Measurements from ENCODE around the gene ARMC9.

Gene ARMC9

DNA sequence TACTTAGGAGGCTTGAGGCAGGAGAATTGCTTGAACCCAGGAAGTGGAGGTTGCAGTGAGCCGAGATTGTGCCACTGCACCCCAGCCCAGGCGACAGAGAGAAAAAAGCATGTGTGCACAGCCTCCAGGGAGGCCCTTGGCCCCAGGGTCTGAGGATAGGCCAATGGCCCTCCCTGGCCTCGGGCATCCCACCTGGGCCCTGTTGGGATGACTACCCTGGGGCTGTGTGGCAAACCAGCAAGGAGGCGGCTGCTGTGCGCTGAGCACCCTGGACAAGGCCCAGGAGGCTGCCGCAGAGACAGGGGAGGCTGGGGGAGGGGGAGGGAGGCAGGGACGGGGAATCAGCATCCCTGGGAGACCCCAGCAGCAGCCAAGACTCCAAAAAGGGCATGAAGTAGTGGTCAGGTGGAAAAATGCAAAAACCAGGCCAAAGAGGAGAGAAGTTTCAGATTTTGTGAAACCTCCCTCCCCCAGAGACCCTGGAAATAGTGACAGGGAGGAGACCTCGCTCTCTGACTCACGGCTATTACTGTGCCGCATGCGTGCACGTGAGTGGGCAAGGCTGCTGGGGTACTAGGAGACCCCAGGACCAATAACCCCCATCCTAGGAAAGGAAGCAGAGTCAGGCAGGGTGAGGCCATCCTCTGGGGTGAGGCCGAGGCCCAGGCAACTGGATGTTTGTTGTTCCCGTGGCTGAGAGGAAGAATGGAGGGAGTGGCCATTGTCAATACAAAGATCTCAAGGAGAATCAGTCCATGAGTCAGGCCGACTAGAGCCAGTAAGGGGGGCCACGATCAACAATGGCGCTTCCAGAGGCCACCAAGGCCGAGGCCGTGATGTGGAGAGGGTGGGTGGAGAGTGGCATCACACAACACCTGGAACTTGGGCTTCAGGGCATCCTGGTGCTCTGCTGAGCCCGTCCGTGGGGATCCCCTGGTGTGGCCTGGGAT is 181.1 kb downstream of the ARMC9 start:
- DNase-seq (ENCODE audit: low read depth in 3 of 3, low spot score in 1 of 3): no peak

DNA sequence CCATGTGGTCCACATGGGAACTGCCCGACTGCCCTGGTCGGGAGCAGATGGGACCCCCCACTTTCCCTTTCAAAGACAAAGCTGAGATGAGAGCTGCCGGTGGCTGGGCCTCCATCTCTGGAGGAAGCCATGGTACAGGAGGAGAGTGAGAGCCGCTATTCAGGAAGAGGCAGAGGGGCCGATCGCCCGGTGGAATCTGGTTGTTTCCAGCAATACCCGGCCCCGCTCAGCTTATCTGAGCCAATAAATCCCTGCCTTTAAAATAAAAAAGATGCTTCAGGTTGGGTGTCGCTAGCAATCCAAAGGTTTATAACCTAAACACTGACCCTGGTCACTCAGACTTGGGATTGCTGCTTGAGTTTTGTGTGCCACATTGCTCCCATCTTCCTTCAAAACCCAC is 181.9 kb downstream of the ARMC9 start:
- DNase-seq (ENCODE audit: low read depth in 3 of 3, low spot score in 1 of 3): no peak

DNA sequence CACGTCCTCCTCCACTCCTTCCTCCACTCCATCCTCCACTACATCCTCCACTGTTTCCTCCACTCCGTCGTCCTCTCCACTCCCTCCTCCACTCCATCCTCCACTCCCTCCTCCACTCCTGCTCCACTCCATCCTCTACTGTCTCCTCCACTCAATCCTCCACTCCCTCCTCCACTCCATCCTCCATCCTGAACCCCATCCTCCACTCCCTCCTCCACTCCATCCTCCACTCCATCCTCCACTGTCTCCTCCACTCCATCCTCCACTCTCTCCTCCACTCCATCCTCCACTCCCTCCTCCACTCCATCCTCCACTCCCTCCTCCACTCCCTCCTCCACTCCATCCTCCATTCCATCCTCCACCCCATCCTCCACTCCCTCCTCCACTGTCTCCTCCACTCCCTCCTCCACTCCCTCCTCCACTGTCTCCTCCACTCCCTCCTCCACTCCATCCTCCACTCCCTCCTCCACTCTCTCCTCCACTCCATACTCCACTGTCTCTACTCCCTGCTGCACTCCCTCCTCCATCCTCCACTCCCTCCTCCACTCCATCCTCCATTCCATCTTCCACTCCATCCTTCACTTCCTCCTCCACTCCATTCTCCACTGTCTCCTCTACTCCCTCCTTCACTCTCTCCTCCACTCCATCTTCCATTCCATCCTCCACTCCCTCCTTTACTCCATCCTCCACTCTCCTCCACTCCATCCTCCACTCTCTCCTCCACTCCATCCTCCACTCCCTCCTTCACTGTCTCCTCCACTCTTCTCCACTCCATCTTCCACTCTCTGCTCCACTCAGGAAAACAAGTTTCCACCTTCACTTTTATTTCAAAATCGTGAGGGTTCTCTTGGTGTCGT is 182.8 kb downstream of the ARMC9 start:
- no peak for DNase-seq (ENCODE audit: low read depth in 3 of 3, low spot score in 1 of 3)

DNA sequence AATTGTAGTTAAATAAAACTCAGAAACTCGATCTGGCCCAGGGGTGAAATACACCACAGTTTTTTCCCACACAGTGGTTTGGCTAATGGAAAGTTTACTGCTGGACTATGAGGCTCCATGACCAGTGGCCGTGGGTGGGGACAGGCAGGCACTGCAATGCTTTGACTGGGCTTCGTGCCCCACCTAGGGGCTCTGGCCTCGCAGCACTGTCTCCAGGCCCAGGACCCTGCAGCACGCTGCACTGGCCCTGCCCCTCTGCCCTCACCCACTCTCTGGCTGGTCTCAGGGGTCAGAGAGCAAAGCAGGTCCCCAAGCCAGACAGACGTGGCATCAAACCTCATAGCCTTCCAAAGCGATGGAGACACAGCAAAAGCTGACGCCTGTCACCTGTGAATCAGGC is 183.7 kb downstream of the ARMC9 start:
- no peak for DNase-seq (ENCODE audit: low read depth in 3 of 3, low spot score in 1 of 3)

DNA sequence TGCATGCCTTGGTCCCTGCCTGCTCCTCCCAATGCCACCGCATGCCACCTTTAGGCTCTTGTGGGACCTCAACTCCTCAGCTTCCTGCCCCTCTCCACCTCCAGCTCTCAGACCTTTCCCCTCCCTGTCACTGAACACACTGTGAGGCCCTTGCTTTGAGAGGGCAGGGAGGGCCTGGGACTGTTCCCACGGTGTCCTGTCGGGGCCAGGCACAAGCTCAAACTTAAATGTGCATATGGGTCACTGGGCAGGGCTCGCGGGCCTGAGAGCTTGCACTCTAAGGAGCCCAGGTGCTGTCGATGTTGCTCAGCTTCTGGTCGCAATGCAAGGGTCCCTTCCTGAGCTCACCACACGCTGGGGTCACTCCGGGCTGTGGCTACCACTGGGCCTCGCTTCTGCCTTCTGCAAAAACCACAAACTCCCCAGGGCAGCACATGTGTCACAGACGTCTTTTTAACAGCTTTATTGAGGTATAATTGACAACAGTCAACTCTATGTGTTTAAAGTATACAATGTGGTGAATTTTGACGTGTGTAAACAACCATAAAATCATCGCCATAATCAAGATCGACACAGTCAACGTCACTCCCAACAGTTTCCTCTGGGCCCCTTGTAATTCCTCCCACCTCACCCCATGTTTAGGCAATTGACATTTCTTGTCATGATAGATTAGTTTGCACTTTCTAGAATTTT is 185.1 kb downstream of the ARMC9 start:
- DNase-seq (ENCODE audit: low read depth in 3 of 3, low spot score in 1 of 3): no peak

DNA sequence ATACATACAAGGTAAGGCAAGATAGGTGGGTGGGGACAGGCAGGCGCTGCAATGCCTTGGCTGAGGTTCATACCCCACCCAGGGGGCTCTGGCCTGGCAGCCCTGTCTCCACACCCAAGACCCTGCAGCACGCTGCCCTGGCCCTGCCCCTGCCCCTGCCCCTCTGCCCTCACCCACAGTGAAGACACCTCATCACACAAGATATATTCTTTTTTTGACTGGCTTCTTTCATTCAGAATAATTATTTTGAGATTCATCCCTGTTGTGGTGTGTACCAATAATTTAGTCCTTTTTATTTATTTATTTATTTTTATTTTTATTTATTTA is 185.6 kb downstream of the ARMC9 start:
- no peak for DNase-seq (ENCODE audit: low read depth in 3 of 3, low spot score in 1 of 3)

DNA sequence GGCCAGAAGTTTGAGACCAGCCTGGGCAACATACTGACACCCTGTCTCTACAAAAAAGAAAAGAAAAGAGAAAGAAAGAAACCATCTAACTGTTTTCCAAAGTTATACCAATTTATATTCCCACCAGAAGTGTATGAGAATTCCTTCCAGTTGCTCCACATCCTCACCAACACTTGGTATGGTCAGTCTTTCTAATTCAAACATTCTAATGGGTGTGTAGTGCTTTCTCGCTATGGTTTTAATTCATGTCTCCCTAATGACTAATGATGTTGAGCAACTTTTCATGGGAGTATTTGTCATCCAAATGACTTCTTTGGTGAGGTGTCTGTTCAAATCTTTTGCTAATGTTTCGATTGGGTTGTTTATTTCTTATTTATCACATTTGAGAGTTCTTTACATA is 186.5 kb downstream of the ARMC9 start:
- no peak for DNase-seq (ENCODE audit: low read depth in 3 of 3, low spot score in 1 of 3)

DNA sequence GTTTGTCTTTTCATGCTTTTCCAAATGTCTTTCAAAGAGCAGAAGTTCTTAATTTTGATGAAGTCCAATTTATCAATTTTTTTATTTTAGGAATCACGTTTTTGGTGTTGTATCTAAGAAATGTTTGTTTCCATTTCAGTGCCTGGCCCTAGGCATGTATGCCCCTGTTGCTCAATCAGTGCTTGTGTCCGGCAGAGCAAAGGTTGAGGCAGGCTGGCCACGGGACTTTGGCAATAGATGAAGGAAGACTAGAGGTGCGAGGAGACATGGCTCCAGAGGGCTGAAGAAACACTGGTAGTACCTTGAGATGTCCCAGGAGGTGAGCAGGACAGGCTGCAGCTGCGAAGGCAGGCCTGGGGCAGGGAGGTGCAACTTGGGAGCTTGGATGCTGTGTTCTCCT is 187.0 kb downstream of the ARMC9 start:
- DNase-seq (ENCODE audit: low read depth in 3 of 3, low spot score in 1 of 3): no peak

DNA sequence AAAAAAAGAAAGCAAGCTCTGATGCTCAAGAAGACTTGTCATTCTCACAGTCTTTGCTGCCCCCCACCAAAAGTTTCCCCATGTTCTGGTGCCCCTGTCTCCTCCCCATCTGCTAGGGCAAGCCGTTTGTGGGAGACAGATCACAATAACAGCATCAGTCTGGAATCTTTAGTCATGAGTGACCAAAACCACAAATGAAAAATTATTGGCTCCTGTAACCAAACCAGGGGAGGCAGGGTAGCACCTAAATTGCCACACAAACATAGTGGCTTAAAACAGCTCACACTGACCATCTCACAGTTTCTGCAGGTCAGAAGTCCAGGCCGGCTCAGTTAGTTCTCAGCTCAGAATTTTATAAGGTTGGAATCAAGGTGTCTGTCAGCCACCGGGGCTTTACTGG is 188.0 kb downstream of the ARMC9 start:
- DNase-seq (ENCODE audit: low read depth in 3 of 3, low spot score in 1 of 3): no peak

DNA sequence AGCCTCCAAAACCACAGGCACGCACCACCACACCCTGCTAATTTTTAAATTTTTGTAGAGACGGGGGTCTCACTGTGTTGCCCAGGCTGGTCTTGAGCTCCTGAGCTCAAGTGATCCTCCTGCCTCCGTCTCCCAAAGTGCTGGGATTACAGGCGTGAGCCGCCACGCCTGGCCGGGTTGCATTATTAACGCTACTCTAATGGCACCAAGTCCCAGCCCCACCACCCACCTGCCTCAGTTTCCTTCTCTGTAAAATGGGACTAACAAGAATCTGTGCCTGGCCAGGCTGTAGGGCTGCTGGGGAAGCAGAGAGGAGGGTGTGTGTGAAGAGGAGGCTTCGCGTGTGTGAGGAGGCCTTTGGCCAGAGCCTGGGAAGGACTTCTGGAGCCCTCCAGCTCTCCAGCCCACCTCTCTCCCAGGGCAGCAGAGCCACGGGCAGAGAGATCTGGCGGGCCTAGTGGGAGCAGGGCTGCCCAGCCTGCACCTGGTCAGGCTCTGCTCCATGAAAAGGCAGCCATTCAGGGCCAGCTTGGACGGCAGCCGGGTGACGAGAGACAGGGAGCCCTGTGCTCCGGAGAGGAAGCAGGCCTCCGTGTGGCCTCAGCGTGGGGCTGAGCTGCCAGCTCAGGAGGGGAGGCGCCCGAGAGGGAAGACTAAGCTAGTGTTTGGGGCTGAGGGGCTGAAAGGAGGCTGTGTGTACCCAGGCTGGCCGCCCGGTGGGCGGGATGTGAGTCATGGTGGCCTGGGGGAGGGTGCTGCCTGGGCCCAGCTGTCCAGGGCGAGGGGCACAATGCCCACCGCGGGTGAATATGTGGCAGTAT is 189.7 kb downstream of the ARMC9 start:
- no peak for DNase-seq (ENCODE audit: low read depth in 3 of 3, low spot score in 1 of 3)

DNA sequence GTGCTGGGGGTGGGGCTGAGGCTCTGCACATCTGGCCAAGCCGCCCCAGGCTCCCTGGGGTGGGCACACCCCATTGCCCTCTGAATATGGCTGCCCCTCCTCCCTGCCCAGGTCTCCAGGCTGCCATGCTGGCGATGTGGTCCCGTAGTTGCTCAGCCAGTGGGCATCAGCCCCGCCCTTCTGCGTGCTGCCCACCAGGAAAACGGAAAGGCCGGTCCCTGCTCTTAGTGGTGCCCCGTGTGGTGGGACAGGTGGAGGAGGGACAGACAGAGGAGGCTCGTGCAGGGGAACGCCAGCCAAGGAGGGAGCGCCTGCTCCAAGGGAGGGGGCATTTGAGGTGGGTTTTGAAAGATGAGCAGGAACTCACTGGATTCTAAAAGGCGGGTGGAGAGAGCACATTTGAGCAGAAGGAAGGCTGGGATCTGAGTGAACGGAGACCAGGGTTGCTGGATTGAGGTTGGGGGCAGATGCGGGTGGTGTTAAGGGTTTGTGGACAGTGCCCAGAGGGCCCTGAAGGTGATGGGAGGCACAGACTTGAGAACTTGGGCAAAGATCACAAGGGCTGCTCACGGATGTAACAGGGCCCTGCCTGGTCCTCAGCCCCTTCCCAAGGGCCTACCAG is 190.4 kb downstream of the ARMC9 start:
- DNase-seq (ENCODE audit: low read depth in 3 of 3, low spot score in 1 of 3): no peak

DNA sequence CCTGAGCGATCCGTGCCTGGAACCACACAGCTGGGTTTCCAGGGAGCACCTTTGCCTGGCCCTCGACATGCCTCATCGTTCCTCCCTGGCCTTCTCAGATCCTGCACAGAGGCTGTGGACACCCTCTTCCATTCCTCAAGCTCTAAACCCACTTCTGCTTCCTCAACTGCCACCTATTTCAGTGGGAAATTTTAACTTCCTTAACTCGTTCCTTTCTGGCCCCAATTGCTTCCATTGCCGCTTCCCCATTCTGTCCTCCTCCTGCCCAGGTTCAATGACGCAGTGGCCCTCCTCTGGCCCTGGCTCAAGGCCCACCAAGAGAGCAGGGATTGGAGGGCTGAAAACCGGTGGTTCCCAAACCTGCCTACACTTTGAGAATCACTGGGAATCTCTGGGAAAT is 192.2 kb downstream of the ARMC9 start:
- no peak for DNase-seq (ENCODE audit: low read depth in 3 of 3, low spot score in 1 of 3)

DNA sequence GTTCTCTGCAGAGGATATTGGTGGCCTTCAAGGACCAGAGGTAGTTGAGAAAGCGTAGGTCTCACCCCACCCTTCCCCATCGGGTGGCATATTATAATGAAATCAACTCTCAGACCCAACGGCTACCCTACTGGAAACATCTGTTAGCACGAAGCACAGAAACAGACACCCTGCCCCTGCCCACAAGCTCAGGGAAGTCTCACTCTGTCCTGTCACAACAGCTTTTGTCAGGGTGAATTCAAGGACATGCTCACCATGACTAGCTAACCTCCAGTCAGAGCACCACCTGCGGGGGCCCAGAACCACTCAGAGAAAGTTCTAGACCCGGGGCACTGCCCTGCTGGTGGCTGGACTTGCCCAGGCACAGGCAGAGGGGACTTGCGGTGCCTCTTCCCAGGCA is 193.6 kb downstream of the ARMC9 start:
- DNase-seq (ENCODE audit: low read depth in 3 of 3, low spot score in 1 of 3): no peak

DNA sequence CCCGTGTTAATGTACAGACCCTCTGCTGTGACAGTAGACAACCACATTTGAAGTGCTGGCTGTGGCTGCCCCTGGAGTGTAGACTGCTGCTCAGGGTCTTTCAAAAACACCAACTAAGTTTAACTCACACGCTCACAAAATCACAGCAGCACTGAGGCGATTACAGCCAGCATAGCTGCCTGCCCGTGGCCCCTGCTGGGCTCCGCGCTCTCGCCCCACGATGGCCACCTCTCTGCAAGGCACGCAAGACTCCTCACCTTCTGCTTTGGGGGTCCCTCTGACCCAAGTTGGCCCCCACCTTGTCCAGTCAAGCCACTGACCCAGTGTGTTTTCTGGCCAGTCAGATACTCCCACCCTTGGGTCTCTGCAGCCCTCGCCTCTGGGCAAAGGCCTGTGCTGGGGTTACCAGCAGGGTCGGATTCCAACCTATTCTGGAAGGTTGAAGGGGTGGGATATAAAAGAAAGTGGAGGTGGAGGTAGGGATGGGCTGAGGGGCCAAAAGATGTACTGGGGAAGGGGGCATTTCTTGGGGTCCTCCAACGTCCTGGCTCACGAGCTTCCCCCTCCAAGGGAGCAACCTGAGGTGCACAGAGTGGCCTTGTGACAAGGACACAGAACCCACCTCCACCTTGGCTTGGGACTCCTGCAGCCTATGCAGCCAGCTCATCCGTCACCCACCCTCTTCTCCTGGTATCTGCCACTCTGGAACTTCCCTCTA is 194.2 kb downstream of the ARMC9 start:
- no peak for DNase-seq (ENCODE audit: low read depth in 3 of 3, low spot score in 1 of 3)

DNA sequence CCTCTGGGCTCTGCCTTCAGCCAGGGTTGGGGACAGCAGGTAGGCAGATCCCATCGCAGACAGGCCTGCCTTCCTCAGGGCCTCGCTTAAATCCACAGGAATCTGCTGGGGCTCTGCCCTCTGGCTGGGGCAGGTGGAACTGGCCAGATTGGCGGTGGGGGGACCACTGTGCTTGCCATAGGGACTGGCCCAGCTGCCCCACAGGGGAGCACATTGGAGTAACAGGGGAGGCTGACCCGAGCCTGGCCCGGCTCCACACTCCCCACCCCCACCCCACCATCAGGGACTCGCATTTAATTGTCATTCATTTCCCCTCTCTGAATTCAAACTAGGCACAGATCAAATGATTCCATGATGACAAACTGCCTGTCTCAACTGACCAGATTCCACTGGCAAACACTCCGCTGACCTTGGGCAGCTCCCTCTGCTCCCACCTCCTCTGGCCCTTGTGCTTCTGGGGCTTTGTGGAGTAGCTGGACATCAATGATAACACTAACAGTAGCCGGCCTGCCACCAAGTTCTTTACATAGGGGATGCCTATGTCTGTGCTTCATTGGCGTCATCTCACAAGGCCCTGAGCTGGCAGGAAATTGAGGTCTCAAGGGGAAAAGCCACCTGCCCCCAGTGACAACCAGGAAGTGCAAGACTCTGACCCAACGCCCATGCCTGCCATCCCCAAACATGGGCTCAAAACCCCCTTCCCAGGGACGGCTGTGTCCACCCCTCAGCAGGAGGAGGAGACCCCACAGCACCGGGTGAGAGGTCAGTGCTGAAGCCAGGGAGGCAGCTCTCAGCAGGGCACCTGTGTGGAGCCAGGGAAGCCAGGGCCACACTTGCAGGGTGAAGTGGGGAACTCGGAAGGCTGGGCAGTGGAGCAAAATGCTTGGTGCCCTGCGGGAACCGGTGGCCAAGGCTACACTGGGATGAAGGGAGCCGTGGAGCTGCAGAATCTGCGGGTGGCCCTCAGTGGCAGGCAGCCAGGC is 195.0 kb downstream of the ARMC9 start:
- DNase-seq (ENCODE audit: low read depth in 3 of 3, low spot score in 1 of 3): no peak

DNA sequence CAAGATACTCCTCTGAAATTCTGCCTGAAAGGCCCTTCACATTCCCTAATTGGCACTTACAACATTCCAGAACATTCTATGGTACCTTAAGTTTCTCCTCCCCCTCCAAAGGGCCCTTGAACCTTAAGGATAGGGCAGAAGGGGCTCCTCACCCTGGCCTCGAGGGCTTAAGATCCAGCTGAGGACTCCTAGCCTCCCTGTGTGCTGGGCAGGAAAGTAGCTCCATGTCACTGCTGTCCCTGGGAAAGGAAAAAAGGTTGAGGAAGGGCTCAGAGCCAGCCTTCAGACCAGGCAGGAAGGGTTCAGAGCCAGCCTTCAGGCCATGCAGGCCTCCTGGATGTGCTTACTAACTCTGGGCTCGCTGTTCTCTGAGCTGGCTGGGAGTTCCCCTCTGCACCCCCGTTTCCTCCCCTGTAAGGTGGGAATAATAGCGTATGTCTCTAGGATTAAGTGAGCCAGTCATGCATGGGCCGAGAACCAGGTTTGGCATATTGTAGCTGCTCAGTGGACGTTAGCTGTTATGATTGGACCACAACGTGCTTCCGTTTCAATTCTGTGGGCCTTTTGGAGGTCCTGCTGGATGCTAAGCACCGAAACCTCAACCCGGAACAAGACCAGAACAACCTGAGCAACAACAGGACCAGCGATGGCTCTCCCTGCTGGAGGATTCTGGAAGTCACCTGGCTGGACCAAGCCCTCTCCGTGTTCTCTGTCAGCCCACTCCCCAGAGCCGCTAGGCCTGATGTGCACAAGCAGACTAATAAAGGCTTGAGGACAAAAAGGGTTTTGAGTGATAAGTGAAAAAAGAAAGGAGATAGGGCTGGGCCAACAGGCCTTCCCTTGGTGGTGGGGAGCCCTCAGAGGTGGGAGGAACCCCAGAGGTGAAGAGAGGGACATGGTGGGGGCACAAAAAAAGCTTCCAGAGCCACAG is 196.0 kb downstream of the ARMC9 start:
- DNase-seq (ENCODE audit: low read depth in 3 of 3, low spot score in 1 of 3): no peak

DNA sequence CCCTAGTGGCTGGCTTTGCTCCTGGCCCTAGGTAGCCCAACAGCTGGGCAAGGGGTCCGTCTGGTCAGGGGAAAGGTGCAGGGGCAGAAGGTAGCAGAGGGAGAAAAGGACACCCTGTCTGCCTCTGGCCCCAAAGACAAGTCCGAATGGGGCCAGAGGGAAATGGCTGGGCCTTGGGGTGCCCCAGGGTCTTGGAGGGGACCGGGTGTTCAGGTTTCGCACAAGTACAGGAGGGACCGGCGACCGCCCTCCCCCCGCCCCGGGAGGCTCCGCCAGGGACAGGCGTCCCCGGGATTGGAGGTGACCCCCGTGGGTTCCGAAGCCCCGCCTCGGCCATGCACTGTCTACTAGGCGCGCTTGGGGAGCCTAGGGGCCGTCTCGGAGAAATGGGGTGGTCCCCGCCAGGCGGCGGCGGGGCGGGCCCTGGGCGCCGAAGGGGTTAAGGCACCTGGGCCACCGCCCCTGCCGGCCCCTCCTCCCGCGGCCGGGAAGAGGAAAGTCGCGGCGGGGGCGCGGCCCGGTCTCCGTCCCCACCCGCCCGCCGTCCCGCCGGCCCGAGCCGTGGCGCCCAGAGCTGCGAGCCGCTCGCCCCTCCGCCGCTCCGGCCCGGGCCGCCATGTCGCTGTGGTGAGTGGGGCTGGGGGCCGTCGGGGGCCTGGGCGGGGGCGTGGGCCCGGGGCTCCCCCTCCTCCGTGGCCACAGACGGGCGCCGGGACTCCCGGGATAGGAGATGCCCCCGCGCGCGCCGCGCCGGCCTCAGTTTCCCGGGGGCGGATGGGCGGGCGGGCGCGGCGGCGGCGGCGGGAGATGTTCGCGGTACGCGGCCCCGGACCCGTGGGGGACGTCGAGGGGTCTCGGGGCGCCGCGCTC is 197.0 kb downstream of the ARMC9 start, which contains the start of gene B3GNT7:
Gene B3GNT7 (plus strand): TSS at position 523 of the 870 bp plus-strand sequence. CDS start 94 bp downstream, at position 617.
- no peak for DNase-seq (ENCODE audit: low read depth in 3 of 3, low spot score in 1 of 3)

Data from stimulated activated CD4-positive, alpha-beta T cell treated with anti-CD3 and anti-CD28 coated beads, TNF-alpha, amount 100 ng/mL, for 1 hour (primary cell).